ENCODE data around the gene GYG1.
"Not testable (repeated sequence)": the region's sequence is repeated elsewhere in the genome, so short reads cannot be mapped to it uniquely, and the experiment has no call there.

GYG1 gene

DNA sequence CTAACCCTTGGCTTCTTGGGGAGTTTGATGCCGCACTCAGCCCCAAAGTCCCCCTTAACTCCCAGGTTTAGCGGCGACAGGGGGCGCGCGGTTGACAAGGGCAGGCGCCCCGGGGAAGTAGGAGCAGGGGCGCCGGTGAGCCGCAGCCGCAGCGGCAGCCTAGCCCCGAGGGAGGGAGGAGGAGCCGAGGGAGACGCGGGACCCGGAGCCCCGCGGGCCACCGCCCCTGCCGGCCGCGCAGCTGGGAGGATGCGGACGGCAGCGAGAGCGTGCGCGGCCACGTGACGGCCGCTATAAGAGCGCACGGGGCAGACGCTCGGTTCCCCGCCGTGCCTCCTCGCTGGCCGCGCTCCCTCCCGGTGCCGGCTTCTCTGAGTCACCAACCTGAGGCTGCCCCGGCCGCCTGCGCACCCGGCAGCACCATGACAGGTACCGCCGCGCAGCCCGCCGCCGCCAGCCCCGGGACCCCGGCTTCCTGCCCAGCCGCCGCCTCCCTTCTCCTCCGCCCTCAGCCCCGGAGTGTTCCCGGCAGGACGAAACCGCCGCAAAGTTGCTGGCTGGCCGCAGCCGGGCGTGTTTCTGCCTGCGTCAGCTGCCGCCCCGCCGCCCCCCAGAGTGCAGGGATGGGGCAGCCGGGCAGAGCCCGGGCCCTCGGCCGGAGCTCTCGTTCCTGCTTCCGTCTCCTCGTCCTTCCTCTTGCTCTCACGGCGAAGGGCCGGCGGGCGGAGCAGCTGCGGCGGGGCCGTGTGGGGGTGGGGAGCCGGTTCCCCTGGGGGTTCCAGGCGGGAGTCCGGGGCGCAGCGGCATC is at the start of gene GYG1:
Gene GYG1 (plus strand): TSS at position 322 of the 808 bp plus-strand sequence. CDS start 101 bp downstream, at position 423.
- peak; percentile 85 to 93 for DNase-seq

- peak; percentile 79 to 88 for DNase-seq
These were observed 47.7 kb upstream of the GYG1 start for GRCh38 chr3:148943506-148944205.

- DNase-seq = no peak
These were observed 46.2 kb upstream of the GYG1 start for GRCh38 chr3:148945116-148945515.

GRCh38 chr3:148948913-148949657 is 42.3 kb upstream of the GYG1 start:
- DNase-seq = no peak

GRCh38 chr3:148950806-148951205 is 40.5 kb upstream of the GYG1 start:
- no peak for DNase-seq

DNA sequence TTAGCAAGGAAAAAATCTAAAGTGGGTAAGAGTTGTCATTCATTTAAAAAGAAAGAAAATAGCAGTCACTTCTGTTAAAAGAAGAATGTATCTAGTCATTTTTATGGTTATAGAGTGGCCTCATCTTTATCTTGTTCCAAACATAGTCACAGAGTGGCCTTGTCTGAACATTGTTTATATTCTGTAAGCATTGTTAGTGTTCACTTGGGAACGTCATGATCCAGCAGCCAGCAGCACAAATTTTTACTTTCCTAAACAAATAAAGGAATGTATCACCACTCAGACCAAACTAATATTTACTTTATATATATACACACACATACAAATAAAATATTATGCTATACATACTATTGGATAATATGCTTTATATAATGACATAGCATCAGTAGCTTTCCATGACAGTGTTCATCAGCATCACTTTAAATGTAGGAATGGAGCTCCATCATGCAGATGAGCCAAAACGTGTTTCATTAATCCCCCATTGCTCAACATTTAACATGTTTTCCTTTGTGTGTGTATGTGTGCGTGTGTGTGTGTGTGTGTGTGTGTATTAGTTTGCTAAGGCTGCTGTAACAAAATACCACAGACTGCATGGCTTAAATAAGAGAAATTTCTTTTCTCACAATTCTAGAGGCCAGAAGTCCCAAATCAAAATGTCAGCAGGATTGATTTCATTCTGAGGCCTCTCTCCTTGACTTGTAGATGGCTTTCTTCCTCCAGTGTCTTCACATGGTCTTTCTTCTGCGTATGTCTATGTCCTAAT is 39.6 kb upstream of the GYG1 start:
- DNase-seq = no peak

DNA sequence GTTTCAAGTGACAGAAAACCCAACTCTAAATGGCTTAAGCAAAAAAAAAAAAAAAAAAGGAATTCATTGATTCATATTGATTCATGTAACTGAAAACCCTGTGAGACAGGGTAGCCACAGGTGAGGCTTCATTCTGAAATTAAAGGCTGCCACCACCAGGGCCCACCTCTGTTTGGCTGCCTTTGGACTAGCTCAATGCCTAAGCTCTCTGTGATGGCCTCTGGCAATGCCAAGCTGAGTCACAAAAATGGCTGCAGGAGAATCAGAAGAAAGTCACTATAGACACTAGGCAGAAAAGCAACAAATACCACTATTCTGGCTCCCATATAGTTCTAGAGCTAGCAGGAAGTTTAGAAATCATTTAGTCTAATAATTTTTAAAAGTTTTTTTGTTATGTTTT is 38.2 kb upstream of the GYG1 start:
- no peak for DNase-seq

GRCh38 chr3:148954981-148955380 is 36.4 kb upstream of the GYG1 start:
- no peak for DNase-seq

DNA sequence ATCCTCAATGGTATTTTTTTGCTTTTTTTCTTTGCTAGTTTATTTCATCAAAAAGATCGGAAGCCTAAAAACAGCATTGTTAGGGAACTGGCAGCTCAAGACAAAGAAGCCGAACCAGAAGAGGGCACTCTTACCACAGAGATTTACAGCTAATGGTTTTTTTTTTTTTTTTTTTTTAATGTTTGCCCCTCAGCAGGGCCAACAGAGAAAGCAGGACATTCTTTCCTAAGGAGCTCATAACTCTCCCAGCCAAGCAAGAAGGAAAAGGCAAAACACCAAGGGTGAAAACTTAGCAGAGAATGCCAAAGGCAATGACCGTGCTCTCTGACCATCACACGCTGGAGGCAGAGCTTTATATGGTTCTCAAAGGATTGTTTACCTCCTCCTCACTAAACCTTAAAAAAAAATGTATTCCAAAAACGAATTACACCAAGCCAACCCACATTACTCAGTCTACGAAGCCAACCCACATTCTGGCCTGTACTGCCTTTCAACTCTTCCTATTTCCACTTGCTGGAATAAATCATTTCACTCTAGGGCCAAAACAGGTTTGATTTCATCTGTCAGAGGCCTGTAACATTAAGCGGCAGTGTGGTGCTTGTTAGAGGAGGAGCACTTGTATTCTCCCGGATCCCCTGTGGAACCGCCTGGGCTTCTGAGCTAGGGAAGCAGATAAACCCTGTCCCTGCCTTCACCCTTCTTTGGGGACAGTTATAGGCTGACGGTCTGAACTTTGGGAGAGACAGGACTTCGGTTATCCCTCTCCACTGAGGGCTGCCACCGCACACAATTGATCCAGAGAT is 35.6 kb upstream of the GYG1 start:
- DNase-seq = peak; percentile 69 to 71

- DNase-seq = peak in 1 of 2 experiments; percentile 55
These were observed 33.8 kb upstream of the GYG1 start for GRCh38 chr3:148957586-148957985.

GRCh38 chr3:148958696-148959095 is 32.6 kb upstream of the GYG1 start:
- DNase-seq = no peak

DNA sequence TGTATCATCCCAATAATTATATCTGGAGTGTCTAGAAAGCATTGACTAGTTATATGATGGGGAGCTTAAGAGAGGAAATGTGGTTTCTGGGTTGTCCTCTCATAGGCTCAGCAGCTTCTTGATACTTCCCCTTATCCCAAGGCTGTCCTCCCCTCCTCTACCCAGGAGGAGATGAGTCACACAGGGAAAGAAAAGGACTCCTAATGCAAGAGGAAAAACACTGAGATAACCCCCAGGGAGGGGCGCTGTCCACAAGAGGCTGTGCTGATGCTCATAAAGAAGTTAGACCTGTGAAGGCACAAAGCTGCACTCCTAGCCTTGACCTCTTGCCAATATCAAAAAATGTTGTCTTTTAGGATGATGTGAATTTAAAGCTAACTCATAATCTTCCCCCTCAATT is 28.8 kb upstream of the GYG1 start:
- no peak for DNase-seq

DNA sequence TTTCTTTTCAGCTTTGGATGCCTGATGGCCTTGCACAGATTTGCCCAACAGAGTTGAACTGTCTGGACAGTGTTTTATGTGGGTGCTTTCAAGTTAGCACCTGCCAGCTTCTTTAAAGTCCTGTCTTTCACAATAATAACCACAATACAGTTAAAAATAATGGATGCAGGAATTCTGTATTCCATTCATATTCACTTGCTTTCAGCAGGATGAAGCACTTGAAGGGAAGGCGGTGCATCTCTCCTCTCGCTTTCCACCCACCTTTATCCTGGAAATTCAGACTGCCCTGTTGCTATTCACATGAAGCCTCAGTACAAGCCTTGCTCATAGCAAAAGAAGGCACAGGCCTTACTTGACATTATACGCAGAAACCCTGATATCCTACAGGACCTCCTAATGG is 26.5 kb upstream of the GYG1 start:
- DNase-seq = no peak

DNA sequence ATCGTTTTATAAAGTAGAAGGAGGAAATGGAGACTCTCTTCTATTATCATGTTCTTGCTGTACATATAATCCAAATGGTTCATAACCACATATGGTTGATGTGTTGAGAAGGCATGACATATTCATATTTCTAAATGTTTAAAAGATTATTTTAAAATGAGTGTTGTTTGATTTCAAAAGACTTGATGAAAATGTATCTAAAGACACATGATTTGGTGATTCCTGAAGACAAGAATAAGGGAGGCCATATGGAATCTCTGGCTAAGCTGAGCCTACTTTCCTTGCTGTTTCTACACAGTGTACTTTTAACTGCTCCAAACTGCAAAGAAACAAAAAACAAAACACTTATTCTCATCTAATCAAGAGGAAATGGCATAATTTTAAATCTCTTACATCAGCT is 23.0 kb upstream of the GYG1 start:
- DNase-seq = no peak

- DNase-seq = no peak
These were observed 21.1 kb upstream of the GYG1 start for GRCh38 chr3:148970271-148970670.

GRCh38 chr3:148971401-148972163 is 19.8 kb upstream of the GYG1 start:
- no peak for DNase-seq

DNA sequence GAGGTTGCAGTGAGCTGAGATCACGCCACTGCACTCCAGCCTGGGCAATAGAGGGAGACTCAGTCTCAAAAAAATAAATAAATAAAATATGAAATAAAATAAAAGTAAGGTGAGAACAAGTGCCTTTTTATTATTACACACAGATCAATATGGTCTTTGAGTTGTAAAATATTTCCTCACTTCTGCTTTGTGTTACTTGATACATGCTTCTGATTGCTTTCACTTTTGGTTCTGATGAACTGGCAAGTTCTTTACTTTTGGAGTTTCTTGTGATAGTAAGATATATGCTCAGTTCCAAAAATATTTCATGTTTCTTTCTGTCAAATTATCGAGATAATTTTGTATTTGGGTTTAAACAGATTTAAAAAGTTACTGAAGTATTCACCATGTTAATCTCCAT is 16.6 kb upstream of the GYG1 start:
- DNase-seq = no peak

GRCh38 chr3:148975248-148975647 is 16.1 kb upstream of the GYG1 start:
- no peak for DNase-seq

GRCh38 chr3:148975696-148976095 is 15.6 kb upstream of the GYG1 start:
- DNase-seq = no peak

GRCh38 chr3:148981273-148981672 is 10.1 kb upstream of the GYG1 start:
- DNase-seq = no peak

DNA sequence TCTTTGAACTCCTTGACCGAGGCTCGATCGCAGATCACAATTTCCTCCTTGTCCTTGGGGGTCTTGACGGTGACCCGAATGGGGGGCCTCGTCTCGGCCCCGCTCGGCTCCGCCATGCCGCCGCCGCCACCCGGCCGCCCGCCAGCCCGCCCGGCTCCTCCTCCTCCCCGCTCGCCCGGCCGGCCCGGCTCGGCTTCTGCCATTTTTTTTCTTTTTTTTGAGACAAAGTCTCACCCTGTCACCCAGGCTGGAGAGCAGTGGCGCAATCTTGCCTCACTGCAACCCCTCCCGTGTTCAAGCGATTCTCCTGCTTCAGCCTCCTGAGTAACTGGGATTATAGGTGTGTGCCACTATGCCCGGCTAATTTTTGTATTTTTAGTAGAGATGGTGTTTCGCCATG is 3.8 kb upstream of the GYG1 start:
- DNase-seq = not testable (repeated sequence)

Data from NCI-H2081 (cell line).